GM21723 (cell line): ENCODE measurements around the gene INTS2.
"Not testable (repeated sequence)": the region's sequence is repeated elsewhere in the genome, so short reads cannot be mapped to it uniquely, and the experiment has no call there.

ENCODE experiments used
- ATAC-seq: cut with Tn5 transposase; IDR thresholded peaks from one replicate; pipeline ENCODE4 v1.9.1; 2021; ENCODE audit warnings: mild to moderate bottlenecking, moderate library complexity; ENCODE audit not compliant: unreplicated experiment

The INTS2 gene

DNA sequence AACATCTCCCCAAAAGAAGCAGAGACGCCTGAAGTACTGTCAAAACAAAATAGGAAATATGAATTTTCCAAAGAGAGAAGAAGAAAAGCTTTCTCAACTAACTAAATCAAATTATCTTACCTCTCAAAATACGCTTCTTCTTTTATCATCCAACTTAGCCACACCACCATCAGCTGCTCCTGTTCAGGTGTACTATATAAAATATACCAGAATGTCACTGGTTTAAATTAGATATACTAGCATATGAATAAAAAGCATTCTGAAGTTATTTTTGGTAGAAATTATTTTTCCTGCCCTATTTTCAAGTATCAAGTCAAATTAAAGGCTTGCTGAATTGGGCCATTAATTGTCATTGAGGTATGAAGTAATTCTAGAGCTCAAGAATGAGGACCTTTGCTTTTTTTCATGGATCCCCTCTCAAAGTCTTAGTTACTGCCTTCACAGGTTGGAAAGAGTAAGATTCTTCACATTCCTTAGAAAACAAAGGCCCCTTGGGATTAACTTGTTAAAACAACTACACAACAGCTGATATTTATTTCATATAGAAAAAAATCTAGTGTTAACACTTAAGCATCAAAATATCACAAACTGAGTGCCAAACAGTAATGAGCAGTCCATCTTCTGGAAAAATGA is 30.1 kb downstream of the INTS2 start:
- ATAC-seq, result no peak

DNA sequence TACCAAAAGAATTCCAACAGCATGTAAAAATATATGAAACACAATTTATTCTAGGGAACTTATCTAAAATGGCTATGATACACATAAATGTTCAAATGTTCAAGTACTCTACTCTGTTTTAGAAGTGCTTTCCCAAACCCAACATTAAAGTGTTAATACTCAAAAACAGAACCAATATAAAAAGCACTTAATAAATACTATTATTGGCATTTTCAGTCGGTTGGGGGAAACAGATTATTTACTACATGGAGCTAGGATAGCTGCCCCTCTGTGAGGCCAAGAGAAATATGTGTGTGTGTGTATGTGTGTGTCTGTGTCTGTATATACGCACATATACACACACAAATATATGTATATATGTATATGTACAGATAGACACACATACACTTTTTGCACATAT is 32.4 kb downstream of the INTS2 start:
- ATAC-seq, result no peak

DNA sequence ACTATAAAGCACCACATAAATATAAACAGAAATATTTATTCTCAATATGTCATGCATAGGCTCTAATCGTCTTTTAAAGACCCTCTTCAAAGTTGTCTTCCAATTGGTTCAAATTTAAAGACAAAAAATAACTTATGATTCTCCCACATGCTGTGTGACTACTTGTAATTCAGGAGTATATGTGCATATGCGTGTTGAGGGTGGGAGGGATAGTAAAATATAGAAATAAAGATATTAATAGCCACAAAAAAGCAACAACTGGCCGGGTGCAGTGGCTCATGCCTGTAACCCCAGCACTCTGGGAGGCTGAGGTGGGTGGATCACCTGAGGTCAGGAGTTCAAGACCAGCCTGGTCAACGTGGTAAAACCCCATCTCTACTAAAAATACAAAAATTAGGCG is 33.5 kb downstream of the INTS2 start:
- not testable (repeated sequence) for ATAC-seq

DNA sequence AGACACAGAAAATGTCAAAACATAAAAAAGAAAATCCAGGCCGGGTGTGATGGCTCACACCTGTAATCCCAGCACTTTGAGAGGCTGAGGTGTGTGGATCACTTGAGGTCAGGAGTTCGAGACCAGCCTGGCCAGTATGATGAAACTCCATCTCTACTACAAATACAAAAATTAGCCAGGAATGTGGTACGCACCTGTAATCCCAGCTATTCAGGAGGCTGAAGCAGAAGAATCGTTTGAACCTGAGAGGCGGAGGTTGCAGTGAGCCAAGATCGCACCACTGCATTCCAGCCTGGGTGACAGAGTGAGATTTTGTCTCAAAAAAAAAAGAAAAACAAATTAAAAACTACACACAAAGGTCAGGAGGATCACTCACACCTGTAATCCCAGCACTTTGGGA is 40.0 kb downstream of the INTS2 start:
- ATAC-seq, result not testable (repeated sequence)

GRCh38 chr17:61885865-61886264 is 41.9 kb downstream of the INTS2 start:
- ATAC-seq, result not testable (repeated sequence)

GRCh38 chr17:61884864-61885263 is 42.9 kb downstream of the INTS2 start:
- no peak for ATAC-seq

GRCh38 chr17:61880589-61881102 is 47.1 kb downstream of the INTS2 start:
- ATAC-seq, result no peak

DNA sequence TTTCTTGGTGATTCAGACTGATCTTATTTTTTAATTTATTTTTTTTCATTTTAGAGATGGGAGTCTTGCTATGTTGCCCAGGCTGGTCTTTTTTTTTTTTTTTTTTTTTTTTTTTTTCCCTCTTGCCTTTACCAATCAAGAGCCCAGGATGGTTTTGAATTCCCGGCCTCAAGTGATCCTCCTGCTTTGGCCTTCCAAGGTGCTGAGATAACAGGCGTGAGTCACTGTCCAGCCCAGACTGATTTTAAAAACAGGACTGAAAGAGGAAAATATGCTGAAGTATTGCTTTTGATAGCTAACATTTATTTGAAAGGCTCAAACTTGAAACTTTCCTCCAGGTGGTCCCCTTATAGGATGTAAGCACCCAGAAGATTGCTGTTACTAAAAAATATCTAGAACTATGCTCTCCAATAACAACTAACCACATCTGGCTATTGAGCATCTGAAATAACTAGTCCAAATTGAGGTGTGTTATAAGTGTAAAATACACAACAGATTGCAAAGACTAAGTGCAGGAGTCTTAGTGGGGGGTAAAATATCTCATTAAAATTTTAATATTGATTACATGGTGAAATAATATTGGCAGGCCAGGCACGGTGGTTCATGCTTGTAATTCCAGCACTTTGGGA is 48.7 kb downstream of the INTS2 start:
- ATAC-seq, result no peak

GRCh38 chr17:61878520-61878919 is 49.3 kb downstream of the INTS2 start:
- no peak for ATAC-seq

DNA sequence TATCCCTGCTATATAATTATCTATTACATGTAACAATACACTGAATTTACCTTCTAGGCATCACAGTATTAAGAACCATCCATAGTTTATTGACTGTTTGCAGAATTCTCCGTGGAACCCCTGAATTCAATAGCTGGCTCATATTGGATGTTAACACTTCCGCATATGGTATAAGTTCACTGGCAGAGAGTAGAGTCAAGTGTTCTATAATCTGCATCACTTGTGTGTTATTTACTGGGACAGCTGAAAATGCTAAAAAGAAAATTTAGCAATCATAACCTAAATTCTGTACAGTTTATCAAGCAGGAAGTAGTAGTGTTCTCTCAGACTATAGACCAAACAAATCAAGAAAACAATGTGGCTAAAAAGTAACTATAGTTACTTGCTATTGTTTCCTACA is 49.9 kb downstream of the INTS2 start:
- no peak for ATAC-seq

GRCh38 chr17:61875804-61876203 is 52.0 kb downstream of the INTS2 start:
- no peak for ATAC-seq

DNA sequence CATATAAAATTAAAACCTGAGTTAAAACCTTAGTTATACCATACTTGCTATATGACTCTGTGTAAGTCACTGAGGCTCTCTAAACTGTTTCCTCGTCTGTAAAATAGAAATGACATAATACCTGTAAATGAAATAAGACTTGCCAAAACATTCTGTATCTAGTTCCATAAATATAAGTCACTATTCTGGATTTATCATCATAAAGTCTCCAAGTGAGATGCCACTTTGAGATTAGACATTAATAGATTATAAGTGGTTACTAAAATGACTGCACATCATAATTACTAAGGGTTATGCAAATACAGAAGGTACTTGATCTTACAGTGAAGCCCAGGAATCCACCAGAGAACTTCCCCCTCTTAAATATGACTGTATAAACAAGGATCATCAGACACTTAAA is 52.5 kb downstream of the INTS2 start:
- ATAC-seq, result no peak

GRCh38 chr17:61874075-61874474 is 53.7 kb downstream of the INTS2 start:
- no peak for ATAC-seq

DNA sequence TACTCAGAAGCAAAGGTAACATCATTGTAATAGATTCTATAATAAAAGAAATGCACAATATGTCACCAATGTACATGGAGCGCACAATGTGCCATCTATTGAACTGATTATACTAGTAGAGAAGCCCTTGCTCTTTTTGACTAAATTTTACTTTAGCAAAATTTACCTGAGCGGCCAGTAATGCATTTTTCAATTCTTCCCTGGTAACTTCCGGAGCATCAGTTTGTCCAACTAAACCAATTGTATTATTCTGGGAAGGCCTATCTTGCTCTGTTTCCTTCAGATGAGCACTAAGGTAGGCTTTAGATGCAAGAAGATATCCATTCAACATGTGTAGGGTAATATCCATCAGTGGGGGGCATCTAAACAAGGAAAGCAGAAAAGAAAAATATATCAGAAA is 55.7 kb downstream of the INTS2 start:
- no peak for ATAC-seq

- no peak for ATAC-seq
Measured at GRCh38 chr17:61869138-61869537, 58.6 kb downstream of the INTS2 start.

- ATAC-seq, result no peak
Measured at GRCh38 chr17:61868074-61868473, 59.7 kb downstream of the INTS2 start.

DNA sequence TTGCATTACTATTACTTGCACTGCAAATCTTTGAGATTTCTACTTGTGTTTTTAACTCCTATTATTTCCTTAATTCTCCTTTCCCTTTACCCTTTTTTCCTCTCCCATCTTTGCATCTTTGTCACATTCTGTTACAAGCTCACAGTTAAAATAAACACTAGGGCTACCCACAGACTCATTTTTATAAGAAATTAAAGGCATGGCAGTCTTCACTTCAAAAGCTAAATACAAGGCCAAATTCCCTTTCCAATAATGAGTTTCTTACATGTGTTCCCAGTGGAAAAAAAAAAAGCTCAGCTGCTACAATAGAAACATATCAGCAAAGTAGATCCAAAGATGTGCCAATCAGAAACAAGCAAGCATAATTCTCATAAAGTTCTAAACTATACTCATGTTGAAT is 60.7 kb downstream of the INTS2 start:
- ATAC-seq, result no peak

- peak; percentile 17 for ATAC-seq
Measured at GRCh38 chr17:61863801-61864126, 64.0 kb downstream of the INTS2 start.

GRCh38 chr17:61862975-61863800 is 64.6 kb downstream of the INTS2 start, which contains the start of gene BRIP1:
Gene BRIP1 (minus strand): TSS chr17:61863528. CDS start chr17:61861539, 1,989 bp downstream.
- ATAC-seq, result peak; percentile 88

DNA sequence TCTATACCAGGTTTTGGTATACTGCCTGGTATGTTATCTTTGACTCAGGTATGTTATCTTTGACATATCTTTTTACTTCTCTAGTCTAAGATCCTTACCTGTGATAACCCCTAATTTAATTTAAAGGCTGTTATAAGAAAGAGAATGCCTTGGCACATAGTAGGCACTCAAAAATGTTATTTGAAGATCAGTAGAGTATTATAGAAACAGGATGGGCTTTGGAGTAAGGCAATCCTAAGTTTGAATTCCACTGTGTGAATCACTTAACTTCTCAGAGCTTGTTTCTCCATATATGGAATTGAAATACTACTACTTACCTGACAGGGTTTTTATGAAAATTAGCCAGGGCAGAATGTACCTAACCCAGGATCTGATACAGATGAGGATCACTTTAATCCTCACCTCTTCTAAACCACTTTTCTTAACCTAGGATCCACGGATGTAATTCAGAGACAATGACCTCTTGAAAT is 65.6 kb downstream of the INTS2 start:
- no peak for ATAC-seq

DNA sequence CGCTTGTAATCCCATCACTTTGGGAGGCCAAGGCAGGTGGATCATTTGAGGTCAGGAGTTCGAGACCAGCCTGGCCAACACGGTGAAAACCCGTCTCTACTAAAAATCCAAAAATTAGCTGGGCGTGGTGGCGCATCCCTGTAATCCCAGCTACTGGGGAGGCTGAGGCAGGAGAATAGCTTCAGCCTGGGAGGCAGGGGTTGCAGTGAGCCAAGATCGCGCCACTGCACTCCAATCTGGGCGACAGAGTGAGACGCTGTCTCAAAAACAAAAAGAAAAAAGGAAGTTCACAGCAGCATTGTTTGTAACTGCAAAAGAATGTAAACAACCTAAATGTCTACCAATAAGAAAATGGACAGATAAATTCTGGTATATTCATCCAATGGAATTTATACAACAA is 67.4 kb downstream of the INTS2 start:
- ATAC-seq, result not testable (repeated sequence)

GRCh38 chr17:61856035-61856434 is 71.7 kb downstream of the INTS2 start:
- no peak for ATAC-seq
